Measurements from ENCODE around the gene PALB2.

PALB2 gene

DNA sequence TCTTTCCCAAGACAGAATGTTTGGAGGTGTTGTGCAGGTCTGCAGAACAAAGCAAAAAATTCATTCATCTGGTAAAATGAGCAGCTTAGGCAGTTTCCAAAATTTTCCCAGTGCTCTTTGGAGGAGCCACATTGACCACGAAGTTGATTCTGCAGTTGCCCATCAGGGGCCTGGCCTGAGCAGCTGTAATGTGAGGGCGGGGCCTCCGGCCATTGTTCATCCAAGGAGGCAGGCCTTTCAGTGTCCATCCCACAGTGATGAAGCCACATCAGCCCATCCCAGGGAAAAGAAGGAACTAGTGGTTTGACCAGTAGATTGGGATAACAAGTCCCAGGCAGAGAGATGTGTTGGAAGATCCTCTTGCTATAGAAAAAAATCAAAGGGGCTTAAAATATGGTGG, 73.5 kb downstream of the PALB2 start:
- Histone ChIP-seq H2BK15ac (ENCODE audit: low read depth, poor library complexity, severe bottlenecking) (no peak overlapping the region), H2BK120ac (ENCODE audit: low read depth, low read length) (no peak overlapping the region), H4K8ac (ENCODE audit: low read length) (no peak overlapping the region), H4K91ac (ENCODE audit: low read length) (no peak overlapping the region), H3K23ac (ENCODE audit: low read length in 2 of 2) (no peak overlapping the region), H3K79me1 (replicated peaks; ENCODE audit: low read length, poor library complexity, severe bottlenecking) (peaks cover 46% of the 10 kb centered on the region), H3K27ac (ENCODE audit: low read length, poor library complexity, severe bottlenecking) (no peak overlapping the region), H3K4ac (ENCODE audit: low read depth in 1 of 2, low read length in 2 of 2) (no peak overlapping the region), H3K9ac (ENCODE audit: low read length) (no peak overlapping the region), H3K9me3 (ENCODE audit: control insufficient read depth, low read length) (no peaks in the 10 kb centered on the region), H3K18ac (ENCODE audit: low read depth in 1 of 2, low read length in 2 of 2) (no peak overlapping the region), H3K36me3 (ENCODE audit: control insufficient read depth in 1 of 2, insufficient read depth in 2 of 2, low read depth in 1 of 2, low read length in 2 of 2) (peaks cover 71 to 99% of the 10 kb centered on the region in 2 experiments), H3K14ac (ENCODE audit: low read length in 2 of 2) (no peak overlapping the region), H2BK5ac (ENCODE audit: low read depth, low read length, poor library complexity, severe bottlenecking) (no peak overlapping the region), H3K4me1 (ENCODE audit: control insufficient read depth, insufficient read depth, low read depth, low read length) (no peaks in the 10 kb centered on the region), H2AK5ac (ENCODE audit: low read length, severe bottlenecking) (no peak overlapping the region), H3K4me3 (ENCODE audit: insufficient read depth in 1 of 2, low read depth in 1 of 2, low read length in 2 of 2) (no peak overlapping the region), H3K4me2 (ENCODE audit: low read length, poor library complexity, severe bottlenecking) (no peak overlapping the region), H2BK12ac (ENCODE audit: low read length in 2 of 2) (no peak overlapping the region), H2AFZ (ENCODE audit: low read depth, low read length) (no peak overlapping the region), H3K27me3 (ENCODE audit: control insufficient read depth in 1 of 2, insufficient read depth in 1 of 2, low read length in 2 of 2) (no peaks in the 10 kb centered on the region)
- DNase-seq: no peak
- WGBS: 93% methylated on average over 3 of the region's 3 CpGs

DNA sequence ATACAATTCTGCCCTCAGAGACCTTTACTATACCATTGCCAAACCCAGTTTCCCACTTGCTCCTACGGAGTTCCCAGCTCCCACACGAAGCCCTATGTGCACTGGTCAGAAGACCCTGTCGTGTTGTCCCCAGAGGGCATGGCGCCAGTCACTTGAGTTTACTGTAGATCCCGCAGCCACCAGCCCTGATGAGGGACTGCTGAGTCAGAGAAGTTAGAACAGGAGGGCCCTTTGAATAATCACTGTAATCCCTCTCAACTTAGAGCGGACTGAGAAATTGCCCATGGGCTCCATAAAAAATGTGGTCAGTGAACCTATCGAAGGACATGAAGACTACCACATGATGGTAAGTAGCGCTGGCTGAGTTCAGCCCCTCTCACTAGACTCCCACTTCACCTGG, 74.4 kb downstream of the PALB2 start:
- H4K91ac ChIP-seq (ENCODE audit: low read length): no peak overlapping the region
- no peak overlapping the region for H3K14ac ChIP-seq (ENCODE audit: low read length in 2 of 2)
- H3K4ac ChIP-seq (ENCODE audit: low read depth in 1 of 2, low read length in 2 of 2): no peak overlapping the region
- no peak overlapping the region for H3K27ac ChIP-seq (ENCODE audit: low read length, poor library complexity, severe bottlenecking)
- no peak overlapping the region for H3K9ac ChIP-seq (ENCODE audit: low read length)
- H3K36me3 ChIP-seq (ENCODE audit: control insufficient read depth in 1 of 2, insufficient read depth in 2 of 2, low read depth in 1 of 2, low read length in 2 of 2): peaks cover 68 to 99% of the 10 kb centered on the region in 2 experiments
- H3K9me3 ChIP-seq (ENCODE audit: control insufficient read depth, low read length): no peaks in the 10 kb centered on the region
- H2BK12ac ChIP-seq (ENCODE audit: low read length in 2 of 2): no peak overlapping the region
- H3K4me1 ChIP-seq (ENCODE audit: control insufficient read depth, insufficient read depth, low read depth, low read length): no peaks in the 10 kb centered on the region
- peaks cover 42% of the 10 kb centered on the region for H3K79me1 ChIP-seq (replicated peaks; ENCODE audit: low read length, poor library complexity, severe bottlenecking)
- no peak overlapping the region for H2BK15ac ChIP-seq (ENCODE audit: low read depth, poor library complexity, severe bottlenecking)
- no peak overlapping the region for H2AK5ac ChIP-seq (ENCODE audit: low read length, severe bottlenecking)
- H3K4me2 ChIP-seq (ENCODE audit: low read length, poor library complexity, severe bottlenecking): no peak overlapping the region
- H2AFZ ChIP-seq (ENCODE audit: low read depth, low read length): no peak overlapping the region
- H2BK120ac ChIP-seq (ENCODE audit: low read depth, low read length): no peak overlapping the region
- no peak overlapping the region for H3K4me3 ChIP-seq (ENCODE audit: insufficient read depth in 1 of 2, low read depth in 1 of 2, low read length in 2 of 2)
- H2BK5ac ChIP-seq (ENCODE audit: low read depth, low read length, poor library complexity, severe bottlenecking): no peak overlapping the region
- no peak overlapping the region for H3K18ac ChIP-seq (ENCODE audit: low read depth in 1 of 2, low read length in 2 of 2)
- DNase-seq: no peak
- H4K8ac ChIP-seq (ENCODE audit: low read length): no peak overlapping the region
- H3K27me3 ChIP-seq (ENCODE audit: control insufficient read depth in 1 of 2, insufficient read depth in 1 of 2, low read length in 2 of 2): no peaks in the 10 kb centered on the region
- WGBS: 96% methylated on average over 8 of the region's 8 CpGs
- no peak overlapping the region for H3K23ac ChIP-seq (ENCODE audit: low read length in 2 of 2)

DNA sequence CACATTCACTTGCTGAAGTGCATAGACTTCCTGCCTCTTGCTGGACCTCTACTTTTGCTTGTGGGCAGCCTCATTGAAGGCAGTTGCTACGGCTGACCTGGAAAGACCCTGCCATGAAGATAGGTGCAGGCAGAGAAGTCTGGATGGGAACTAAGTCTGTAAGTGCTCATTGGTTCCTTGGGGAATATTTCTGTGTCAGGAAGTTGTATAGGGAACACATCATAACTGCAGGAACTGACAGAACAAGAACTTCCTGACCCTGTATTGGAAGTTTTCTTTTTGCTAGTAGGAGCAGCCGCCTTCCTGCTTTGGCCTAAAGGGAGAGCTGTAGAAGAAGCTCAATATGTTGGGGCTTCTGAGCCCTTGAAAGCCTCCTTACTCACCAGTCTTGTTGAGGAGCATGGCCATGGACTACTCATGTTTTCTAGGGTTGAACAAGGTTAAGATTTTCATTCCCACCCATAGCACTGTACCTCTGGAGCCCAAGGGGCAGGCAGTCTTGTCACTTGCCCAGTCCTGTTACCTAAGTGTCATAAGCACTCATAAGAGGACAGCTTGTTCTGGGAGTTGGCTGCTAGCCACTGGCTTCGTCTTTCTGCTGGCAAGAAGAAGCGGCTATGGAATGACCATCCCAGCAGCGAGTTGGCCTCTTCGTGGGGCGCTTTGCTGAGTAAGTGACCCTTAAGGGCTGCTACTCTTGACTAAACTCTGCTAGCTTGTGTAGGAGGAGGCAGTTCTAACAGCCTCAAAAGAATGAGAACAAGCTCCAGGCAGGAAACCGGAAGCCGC, 76.3 kb downstream of the PALB2 start:
- peaks cover 59 to 99% of the 10 kb centered on the region in 2 experiments for H3K36me3 ChIP-seq (ENCODE audit: control insufficient read depth in 1 of 2, insufficient read depth in 2 of 2, low read depth in 1 of 2, low read length in 2 of 2)
- no peak overlapping the region for H4K8ac ChIP-seq (ENCODE audit: low read length)
- no peak overlapping the region for H3K4ac ChIP-seq (ENCODE audit: low read depth in 1 of 2, low read length in 2 of 2)
- no peak for DNase-seq
- no peak overlapping the region for H2BK120ac ChIP-seq (ENCODE audit: low read depth, low read length)
- H3K9ac ChIP-seq (ENCODE audit: low read length): peak overlapping the region; percentile 4
- H3K9me3 ChIP-seq (ENCODE audit: control insufficient read depth, low read length): no peaks in the 10 kb centered on the region
- no peak overlapping the region for H3K4me3 ChIP-seq (ENCODE audit: insufficient read depth in 1 of 2, low read depth in 1 of 2, low read length in 2 of 2)
- H2BK15ac ChIP-seq (ENCODE audit: low read depth, poor library complexity, severe bottlenecking): no peak overlapping the region
- 98% methylated on average over 9 of the region's 9 CpGs for WGBS
- H3K14ac ChIP-seq (ENCODE audit: low read length in 2 of 2): no peak overlapping the region
- no peak overlapping the region for H3K18ac ChIP-seq (ENCODE audit: low read depth in 1 of 2, low read length in 2 of 2)
- no peaks in the 10 kb centered on the region for H3K27me3 ChIP-seq (ENCODE audit: control insufficient read depth in 1 of 2, insufficient read depth in 1 of 2, low read length in 2 of 2)
- H3K4me2 ChIP-seq (ENCODE audit: low read length, poor library complexity, severe bottlenecking): no peak overlapping the region
- H3K79me1 ChIP-seq (replicated peaks; ENCODE audit: low read length, poor library complexity, severe bottlenecking): peaks cover 47% of the 10 kb centered on the region
- no peak overlapping the region for H2AK5ac ChIP-seq (ENCODE audit: low read length, severe bottlenecking)
- no peak overlapping the region for H4K91ac ChIP-seq (ENCODE audit: low read length)
- no peak overlapping the region for H2AFZ ChIP-seq (ENCODE audit: low read depth, low read length)
- H3K4me1 ChIP-seq (ENCODE audit: control insufficient read depth, insufficient read depth, low read depth, low read length): no peaks in the 10 kb centered on the region
- H3K23ac ChIP-seq (ENCODE audit: low read length in 2 of 2): no peak overlapping the region
- no peak overlapping the region for H2BK12ac ChIP-seq (ENCODE audit: low read length in 2 of 2)
- no peak overlapping the region for H3K27ac ChIP-seq (ENCODE audit: low read length, poor library complexity, severe bottlenecking)
- no peak overlapping the region for H2BK5ac ChIP-seq (ENCODE audit: low read depth, low read length, poor library complexity, severe bottlenecking)

DNA sequence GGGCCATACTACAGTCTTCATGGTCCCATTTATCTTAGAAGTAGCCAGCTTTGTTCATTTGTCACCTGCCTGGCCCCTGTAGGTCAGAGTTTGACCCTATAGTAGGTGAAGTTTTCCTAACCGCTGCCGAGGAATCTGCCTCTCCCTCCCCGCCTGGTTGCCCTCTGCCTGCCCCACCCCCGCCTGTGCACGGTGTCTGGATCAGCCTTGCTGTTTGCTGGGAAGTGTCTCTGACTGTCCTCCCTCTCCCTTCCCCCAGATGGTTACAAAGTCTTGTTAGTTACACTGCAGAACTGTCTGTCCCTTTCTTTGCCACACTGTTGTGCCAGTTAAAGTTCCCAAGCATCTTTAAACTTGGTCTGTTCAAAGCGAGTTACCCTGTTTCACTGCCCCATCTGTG, 77.9 kb downstream of the PALB2 start:
- Histone ChIP-seq H4K8ac (ENCODE audit: low read length) (no peak overlapping the region), H3K27ac (ENCODE audit: low read length, poor library complexity, severe bottlenecking) (no peak overlapping the region), H2BK15ac (ENCODE audit: low read depth, poor library complexity, severe bottlenecking) (no peak overlapping the region), H3K79me1 (replicated peaks; ENCODE audit: low read length, poor library complexity, severe bottlenecking) (peaks cover 47% of the 10 kb centered on the region), H3K27me3 (ENCODE audit: control insufficient read depth in 1 of 2, insufficient read depth in 1 of 2, low read length in 2 of 2) (no peaks in the 10 kb centered on the region), H3K9ac (ENCODE audit: low read length) (no peak overlapping the region), H2BK5ac (ENCODE audit: low read depth, low read length, poor library complexity, severe bottlenecking) (no peak overlapping the region), H3K23ac (ENCODE audit: low read length in 2 of 2) (no peak overlapping the region), H4K91ac (ENCODE audit: low read length) (no peak overlapping the region), H3K4me1 (ENCODE audit: control insufficient read depth, insufficient read depth, low read depth, low read length) (no peaks in the 10 kb centered on the region), H3K14ac (ENCODE audit: low read length in 2 of 2) (no peak overlapping the region), H3K36me3 (ENCODE audit: control insufficient read depth in 1 of 2, insufficient read depth in 2 of 2, low read depth in 1 of 2, low read length in 2 of 2) (peaks cover 55 to 91% of the 10 kb centered on the region in 2 experiments), H2BK120ac (ENCODE audit: low read depth, low read length) (no peak overlapping the region), H3K4ac (ENCODE audit: low read depth in 1 of 2, low read length in 2 of 2) (no peak overlapping the region), H3K4me3 (ENCODE audit: insufficient read depth in 1 of 2, low read depth in 1 of 2, low read length in 2 of 2) (no peak overlapping the region), H2AFZ (ENCODE audit: low read depth, low read length) (no peak overlapping the region), H3K9me3 (ENCODE audit: control insufficient read depth, low read length) (no peaks in the 10 kb centered on the region), H2BK12ac (ENCODE audit: low read length in 2 of 2) (no peak overlapping the region), H3K18ac (ENCODE audit: low read depth in 1 of 2, low read length in 2 of 2) (no peak overlapping the region), H2AK5ac (ENCODE audit: low read length, severe bottlenecking) (no peak overlapping the region), H3K4me2 (ENCODE audit: low read length, poor library complexity, severe bottlenecking) (no peak overlapping the region)
- no peak for DNase-seq
- WGBS: 93% methylated on average over 6 of the region's 6 CpGs
